Left hindlimb (tissue), 1 donor: ENCODE measurements around the gene EIF4G3.
"Not testable (repeated sequence)": the region's sequence is repeated elsewhere in the genome, so short reads cannot be mapped to it uniquely, and the experiment has no call there.

ENCODE experiments used
- DNase-seq: peaks from one replicate; pipeline ENCODE4 v3.0.0-alpha.2; 2018

Gene EIF4G3

GRCh38 chr1:21182181-21182731, 5.6 kb upstream of the EIF4G3 start:
- DNase-seq, result no peak

- not testable (repeated sequence) for DNase-seq
Measured at GRCh38 chr1:21178271-21178670, 1.6 kb upstream of the EIF4G3 start.

GRCh38 chr1:21175670-21176581, 771 bp downstream of the EIF4G3 start:
- peak; percentile 59 for DNase-seq

DNA sequence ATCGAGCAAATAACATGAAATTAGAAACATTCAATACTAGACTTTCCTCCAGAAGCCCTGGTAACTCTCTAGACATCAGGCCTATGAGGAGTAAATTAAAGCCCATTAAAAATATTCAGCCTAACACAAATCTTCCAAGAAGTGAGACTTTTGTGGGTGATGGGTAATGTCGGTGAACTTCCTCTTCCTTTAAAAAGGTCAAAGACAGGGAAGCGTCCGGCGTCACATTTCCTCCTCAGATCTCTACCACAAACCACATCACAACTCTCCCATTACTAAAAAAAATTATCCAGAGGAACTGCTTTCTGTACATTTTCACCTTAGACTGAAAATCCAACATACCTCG, 1.4 kb downstream of the EIF4G3 start:
- peak; percentile 43 for DNase-seq

DNA sequence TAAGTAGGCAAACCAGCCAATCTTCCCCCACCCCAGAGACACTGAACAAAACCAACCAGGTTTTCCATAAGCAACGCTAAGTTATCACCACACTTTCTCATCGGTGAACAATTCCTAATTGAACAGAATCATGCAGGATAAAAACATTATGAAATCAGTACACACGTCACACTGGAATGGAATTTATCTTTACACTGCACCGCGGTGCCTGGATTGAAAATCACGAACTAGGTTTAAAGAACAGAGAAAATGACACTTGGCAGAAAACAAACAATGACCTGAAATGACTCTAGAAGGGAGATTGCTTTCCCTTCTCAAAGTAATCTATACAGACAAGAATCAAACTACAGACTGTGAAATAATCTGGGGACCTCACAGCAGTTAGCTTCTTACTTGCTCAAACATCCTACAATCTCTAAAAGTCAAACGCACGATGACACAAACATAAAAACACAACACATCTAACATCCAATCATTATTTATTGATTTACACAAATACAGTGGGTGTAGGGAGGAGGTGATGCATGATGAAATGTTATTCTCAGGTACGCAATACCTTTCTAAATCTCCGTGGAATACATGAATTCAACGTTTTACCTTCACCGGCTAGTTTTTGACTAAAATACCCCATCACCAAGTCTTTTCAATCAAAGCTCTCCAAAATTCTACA, 1.9 kb downstream of the EIF4G3 start:
- DNase-seq, result no peak

GRCh38 chr1:21174230-21174629, 2.5 kb downstream of the EIF4G3 start:
- DNase-seq, result no peak

GRCh38 chr1:21173096-21173495, 3.6 kb downstream of the EIF4G3 start:
- DNase-seq, result not testable (repeated sequence)

DNA sequence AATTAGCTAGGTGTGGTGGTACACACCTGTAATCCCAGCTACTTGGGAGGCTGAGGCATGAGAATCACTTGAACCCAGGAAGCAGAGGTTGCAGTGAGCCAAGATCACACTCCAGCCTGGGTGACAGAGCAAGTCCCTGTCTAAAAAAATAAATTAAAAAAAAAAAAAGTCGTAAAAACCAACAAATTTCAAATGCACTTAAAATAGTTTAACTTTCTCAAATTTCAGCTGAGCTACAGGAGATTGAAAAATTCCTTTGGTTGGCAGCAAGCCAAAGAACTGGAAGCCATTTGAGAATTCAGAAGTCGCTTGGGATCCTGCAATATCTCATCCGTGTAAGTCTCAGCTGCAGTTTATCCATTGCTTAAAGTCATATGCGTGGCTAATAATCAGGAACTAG, 5.9 kb downstream of the EIF4G3 start:
- DNase-seq, result not testable (repeated sequence)

DNA sequence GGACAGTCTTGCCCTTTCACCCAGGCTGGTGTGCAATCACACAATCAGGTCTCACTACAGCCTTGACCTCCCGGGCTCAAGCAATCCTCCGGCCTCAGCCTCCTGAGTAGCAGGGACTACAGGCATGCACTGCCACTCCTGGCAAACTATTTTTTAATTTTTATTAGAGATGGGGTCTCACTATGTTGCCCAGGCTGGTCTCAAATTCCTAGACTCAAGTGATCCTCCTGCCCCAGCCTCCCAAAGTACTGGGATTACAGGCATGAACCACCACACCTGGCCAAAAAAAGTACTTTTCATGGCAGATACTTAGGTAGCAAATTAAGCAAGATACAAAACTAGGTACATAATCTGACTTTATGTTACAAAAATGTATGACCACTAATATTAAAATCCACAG, 8.3 kb downstream of the EIF4G3 start:
- no peak for DNase-seq

DNA sequence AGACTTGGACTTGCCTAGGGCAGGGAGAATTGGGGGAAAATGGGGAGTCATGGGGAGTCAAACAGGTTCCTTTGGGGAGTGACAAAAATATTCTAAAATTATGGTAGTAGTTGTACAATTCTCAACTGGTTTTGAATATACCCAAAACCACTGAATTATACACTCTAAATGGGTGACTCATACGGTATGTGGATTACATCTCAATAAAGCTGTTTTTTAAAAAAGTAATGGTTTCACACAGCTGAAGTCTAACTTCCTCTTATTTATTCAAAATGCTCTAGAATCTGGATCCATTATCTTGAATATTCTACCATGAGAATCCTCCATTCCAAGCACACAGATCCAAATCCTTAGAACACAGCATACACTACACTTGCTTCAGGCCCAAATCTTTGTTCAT, 11.1 kb downstream of the EIF4G3 start:
- DNase-seq, result no peak

DNA sequence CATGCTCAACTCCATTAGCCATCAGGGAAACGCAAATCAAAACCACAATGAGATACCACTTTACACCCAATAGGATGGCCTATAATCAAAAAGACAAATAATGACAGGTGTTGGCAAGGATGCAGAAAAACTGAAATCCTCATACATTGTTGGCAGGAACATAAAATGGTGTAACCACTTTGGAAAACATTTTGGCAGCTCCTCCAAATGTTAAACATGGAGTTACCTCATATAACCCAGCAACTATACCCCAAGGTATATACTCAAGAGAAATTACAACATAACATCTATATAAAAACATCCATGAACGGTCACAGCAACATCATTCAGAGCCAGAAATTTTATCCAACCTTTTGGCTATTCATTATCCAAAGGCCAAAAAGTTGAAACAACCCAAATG, 11.6 kb downstream of the EIF4G3 start:
- no peak for DNase-seq

DNA sequence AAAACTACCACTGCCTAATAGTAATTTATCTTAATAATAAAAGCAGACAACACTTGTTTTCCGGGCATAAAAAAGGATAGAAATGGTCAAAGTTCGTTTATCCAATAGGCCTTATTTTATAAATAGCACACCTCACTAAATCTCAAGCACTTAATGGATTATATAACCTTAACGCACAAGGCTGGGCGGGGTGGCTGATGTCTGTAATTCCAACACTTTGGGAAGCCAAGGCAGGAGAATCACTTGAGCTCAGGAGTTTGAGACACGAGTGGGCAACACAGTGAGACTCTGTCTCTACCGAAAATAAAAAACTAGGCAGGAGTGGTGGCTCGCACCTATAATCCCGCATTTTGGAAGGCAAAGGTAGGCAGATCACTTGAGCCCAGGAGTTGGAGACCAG, 12.4 kb downstream of the EIF4G3 start:
- DNase-seq, result no peak

- DNase-seq, result no peak
Measured at GRCh38 chr1:21162740-21163464, 13.8 kb downstream of the EIF4G3 start.

DNA sequence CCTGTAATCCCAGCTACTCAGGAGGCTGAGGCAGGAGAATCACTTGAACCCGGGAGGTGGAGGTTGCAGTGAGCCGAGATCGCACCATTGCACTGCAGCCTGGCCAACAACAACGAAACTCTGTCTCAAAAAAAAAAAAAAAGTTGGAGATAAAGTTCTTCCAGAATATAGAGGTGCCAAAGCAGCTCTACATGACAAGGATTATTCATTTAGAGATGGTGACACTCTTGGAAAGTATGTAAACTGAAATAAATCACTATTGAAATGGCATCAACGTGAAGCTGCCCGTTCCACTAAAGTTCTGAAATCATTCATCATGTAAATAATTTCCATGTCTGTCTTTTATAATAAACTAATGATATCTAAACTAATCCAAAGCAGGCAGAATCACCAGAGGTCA, 14.9 kb downstream of the EIF4G3 start:
- DNase-seq, result no peak

- DNase-seq, result no peak
Measured at GRCh38 chr1:21160263-21160796, 16.4 kb downstream of the EIF4G3 start.

- DNase-seq, result no peak
Measured at GRCh38 chr1:21157868-21158267, 18.8 kb downstream of the EIF4G3 start.

DNA sequence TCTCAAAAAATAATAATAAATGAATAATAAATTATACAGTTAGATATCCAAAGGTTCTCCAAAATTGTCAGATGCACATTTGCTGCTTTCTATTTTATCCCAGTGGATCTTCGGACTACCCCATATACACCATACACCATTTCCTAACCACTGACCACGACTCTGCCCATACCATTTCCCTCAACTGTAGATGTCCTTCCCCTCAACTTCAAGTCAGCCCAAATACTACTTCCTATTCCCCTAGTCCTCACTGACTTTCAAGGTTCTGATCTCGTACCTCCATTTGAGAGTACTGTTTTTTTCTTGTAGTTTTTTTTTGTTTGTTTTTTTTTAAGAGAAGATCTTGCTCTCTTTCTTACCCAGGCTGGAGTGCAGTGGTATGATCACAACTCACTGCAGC, 19.6 kb downstream of the EIF4G3 start:
- no peak for DNase-seq

DNA sequence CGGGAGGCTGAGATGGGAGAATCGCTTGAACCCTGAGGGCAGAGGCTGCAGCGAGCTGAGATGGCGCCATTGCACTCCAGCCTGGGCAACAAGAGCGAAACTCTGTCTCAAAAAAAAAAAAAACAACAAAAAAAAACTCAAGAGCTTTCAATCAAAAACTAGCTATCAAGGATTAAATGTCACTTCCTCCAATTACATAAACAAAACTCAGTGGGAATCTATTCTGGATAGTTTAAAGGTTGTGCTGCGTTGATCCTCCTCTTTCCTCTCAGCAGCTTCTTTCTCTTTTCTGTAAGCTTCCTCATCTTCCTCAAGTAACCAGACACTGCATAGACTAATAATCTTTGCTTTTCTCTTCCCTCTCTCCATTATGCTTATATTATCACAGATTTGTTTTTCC, 20.7 kb downstream of the EIF4G3 start:
- DNase-seq, result no peak

GRCh38 chr1:21154717-21155116, 22.0 kb downstream of the EIF4G3 start:
- DNase-seq, result no peak

DNA sequence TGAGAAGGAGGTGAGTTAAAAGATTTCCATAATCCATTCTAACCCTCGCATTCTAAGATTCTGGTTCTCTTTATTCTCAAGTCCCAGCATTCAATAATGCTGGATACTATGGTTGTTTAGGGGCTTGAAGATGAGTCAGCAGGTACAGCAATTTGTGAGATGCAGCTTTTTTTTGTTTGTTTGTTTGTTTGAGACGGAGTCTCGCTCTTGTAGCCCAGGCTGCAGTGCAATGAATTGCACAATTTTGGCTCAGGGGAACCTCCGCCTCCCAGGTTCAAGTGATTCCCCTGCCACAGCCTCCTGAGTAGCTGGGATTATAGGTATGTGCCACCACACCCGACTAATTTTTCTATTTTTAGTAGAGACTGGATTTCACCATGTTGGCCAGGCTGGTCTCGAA, 23.3 kb downstream of the EIF4G3 start:
- DNase-seq, result no peak

GRCh38 chr1:21152423-21153100, 24.1 kb downstream of the EIF4G3 start:
- no peak for DNase-seq

- DNase-seq, result peak; percentile 75
Measured at GRCh38 chr1:21149855-21150432, 26.8 kb downstream of the EIF4G3 start.
